GM18511 (cell line): Measurements from ENCODE around the gene ZNF273.

Source experiments
- ATAC-seq: cut with Tn5 transposase; IDR thresholded peaks from one replicate; pipeline ENCODE4 v1.9.1; 2021; ENCODE audit warnings: mild to moderate bottlenecking, moderate library complexity; ENCODE audit not compliant: unreplicated experiment

The ZNF273 gene

DNA sequence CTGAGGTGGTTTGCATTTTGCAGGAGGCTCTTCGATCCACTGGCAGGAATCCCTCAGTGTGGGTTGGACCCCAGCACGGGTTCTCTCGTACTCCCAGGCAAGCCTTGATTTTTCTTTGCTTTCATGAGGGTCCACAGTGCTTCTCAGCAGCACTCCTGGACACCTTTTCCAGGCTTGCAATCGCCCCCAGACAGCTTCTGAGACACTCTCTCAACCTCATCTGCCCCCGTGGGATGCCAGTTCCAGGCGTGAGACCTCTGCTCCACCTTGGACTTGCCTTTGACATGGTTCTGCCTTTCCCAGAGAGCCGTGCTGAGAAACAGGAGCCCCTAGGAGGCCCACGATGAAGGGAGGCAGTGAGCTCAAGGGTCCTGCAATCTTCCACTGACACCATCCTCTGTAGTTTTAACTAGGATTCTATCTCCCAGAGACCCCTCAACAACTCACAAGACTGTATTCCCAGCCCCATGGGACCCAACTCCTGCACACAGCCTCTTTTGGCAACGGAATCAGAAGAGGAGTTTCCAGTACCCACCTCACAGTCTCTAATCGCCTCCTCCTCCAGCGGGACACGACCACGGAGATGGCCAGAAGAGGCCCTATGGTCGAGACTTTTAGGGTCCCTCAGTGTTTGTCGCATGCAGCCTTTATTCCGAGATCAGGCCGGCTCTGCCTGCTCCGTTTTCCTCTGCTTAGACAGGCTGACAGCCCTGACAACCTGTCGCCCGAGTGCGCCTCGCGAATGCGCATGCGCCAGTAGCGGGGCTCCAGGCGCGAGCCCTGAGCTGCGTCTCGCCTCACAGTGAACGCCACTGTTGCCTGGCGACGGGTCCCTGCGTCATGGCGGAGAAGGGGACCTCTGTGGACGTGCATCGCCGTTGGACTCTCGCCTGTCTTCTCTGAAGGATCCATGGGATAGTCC lies 26.0 kb upstream of the ZNF273 start:
- no peak for ATAC-seq

DNA sequence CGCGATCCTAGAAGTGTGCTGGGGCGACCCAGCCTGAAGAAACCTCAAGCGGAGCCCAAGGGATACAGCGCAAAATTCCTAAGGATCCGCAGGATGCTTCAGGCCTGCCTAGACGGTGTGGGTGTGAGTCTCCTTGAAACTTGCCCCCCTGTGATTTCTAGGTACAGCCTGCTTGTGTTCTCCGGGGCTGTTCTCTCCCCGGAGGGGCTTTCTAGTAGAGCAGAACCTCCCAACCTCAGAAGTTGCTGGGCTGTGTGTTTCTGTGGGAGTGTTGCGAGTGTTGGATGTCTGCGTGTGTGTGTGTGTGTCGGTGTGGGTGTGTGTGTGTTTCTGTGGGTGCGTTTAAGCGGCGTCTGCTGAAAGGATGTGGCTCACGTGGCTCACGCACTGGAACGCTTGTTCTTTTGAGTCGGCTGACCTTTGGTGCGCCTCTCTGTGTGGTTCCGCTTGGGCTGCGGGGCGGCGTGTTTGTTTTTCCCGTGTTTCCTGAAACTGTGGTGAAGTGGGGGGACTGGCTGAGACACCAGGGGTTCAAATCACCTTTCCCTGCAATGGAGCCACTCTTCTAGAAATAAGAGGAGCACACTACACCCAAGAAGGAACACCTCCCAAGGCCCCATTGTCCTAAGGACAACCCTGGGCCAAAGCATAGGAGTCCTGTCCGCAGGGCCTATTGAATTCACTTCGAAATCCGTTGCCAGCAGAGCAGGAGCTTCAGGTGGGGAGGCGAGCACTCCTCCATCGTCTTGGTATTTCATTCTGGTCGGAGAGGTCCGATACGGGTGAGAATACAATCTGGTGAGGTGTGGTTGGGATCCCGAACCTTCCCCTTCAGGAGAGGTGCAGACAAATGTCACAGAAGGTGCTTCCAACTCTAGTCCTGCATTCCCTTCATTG lies 25.1 kb upstream of the ZNF273 start:
- ATAC-seq: no peak

DNA sequence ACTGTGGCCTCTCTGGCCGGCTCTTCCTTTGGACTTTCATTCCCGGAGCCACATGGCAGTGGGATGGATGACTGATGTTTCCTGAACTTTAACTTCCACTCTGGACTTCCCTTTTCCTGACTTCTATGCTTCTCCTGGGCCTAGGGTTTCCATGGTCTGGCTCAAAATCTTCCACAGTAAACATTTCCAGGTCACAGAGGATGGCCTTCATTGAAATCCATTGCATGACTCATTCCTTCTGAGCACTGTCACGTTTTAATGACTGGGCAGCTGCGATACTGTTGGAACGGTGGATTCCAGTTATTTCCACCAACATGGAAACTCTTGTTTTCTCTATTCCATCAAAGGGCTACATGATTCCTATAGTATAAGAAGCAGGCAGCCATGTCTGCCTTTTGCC lies 24.4 kb upstream of the ZNF273 start:
- ATAC-seq: no peak

GRCh38 chr7:64879086-64879730 lies 23.9 kb upstream of the ZNF273 start:
- no peak for ATAC-seq

GRCh38 chr7:64879800-64880199 lies 23.3 kb upstream of the ZNF273 start:
- no peak for ATAC-seq

- ATAC-seq: no peak
Measured at GRCh38 chr7:64880322-64881297, 22.5 kb upstream of the ZNF273 start.

GRCh38 chr7:64881461-64882287 lies 21.4 kb upstream of the ZNF273 start:
- no peak for ATAC-seq

DNA sequence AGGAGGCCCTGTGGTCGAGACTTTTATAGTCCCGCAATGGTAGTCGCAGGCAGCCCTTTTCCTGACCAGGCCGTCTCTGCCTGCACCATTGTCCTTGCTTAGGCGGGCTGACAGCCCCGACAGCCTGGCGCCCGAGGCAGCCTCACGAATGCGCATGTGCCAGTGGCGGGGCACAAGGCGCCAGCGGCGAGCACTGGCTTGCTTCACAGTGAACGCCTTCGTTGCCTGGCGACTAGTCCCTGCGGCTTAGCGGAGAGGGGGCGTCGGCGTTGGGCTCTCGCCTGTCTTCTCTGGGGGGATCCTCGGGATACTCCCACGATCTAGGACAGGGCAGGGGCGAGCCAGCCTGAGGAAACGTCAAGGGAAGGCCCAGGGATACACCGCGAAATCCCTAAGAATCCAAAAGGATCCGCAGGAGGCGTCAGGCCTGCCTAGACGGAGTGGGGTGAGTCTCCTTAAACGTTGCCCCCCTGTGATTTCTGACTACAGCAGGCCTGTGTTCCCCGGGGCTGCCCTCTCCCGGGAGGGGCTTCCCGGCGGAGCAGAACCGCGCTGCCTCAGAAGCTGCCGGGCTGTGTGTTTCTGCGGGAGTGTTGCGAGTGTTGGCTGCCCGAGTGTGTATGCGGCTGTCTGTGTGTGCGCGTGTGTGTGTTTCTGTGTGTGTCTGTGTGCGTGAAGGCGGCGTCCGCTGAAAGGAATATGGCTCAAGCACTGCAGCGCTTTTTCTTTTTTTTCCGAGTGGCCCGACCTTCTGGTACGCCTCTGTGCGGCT lies 20.5 kb upstream of the ZNF273 start:
- ATAC-seq: no peak

GRCh38 chr7:64883113-64883905 lies 19.8 kb upstream of the ZNF273 start:
- ATAC-seq: no peak

DNA sequence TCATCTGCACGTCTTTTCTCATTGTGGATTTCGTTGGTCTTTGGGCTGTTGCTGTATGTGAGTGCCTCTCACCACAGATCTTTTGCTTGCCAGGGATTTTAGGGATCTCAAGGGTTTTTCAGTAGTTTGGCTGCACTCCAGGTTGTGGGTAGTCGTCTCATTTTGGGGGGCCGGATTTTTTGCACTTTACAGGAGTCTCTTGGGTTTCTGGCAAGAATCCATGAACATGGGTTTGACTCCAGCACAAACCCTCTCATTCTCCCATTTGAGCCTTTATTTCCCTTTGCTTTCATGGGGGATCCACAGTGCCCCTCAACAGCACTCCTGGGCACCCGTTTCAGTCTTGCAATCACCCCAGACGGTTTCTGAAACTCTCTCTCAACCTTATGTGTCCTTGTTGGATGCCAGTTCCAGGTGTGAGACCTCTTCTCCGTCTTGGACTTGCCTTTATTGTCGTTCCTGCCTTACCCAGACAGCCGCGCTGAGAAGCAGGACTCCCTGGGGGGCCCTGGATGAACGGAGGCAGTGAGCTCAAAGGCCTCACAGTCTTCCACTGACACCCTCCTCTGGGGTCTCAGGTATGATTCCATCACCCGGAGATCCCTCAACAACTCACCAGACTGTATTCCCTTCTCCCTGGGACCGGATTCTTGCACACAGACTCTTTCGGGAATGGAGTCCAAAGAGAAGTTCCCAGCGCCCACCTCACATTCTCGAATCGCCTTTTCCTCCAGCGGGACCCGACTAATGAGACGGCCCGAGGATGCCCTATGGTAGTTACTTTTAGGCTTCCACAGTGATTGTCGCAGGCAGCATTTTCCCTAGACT lies 18.8 kb upstream of the ZNF273 start:
- no peak for ATAC-seq

GRCh38 chr7:64884913-64885370 lies 18.1 kb upstream of the ZNF273 start:
- no peak for ATAC-seq

- ATAC-seq: no peak
Measured at GRCh38 chr7:64885520-64886240, 17.4 kb upstream of the ZNF273 start.

GRCh38 chr7:64886956-64887545 lies 16.0 kb upstream of the ZNF273 start:
- no peak for ATAC-seq

DNA sequence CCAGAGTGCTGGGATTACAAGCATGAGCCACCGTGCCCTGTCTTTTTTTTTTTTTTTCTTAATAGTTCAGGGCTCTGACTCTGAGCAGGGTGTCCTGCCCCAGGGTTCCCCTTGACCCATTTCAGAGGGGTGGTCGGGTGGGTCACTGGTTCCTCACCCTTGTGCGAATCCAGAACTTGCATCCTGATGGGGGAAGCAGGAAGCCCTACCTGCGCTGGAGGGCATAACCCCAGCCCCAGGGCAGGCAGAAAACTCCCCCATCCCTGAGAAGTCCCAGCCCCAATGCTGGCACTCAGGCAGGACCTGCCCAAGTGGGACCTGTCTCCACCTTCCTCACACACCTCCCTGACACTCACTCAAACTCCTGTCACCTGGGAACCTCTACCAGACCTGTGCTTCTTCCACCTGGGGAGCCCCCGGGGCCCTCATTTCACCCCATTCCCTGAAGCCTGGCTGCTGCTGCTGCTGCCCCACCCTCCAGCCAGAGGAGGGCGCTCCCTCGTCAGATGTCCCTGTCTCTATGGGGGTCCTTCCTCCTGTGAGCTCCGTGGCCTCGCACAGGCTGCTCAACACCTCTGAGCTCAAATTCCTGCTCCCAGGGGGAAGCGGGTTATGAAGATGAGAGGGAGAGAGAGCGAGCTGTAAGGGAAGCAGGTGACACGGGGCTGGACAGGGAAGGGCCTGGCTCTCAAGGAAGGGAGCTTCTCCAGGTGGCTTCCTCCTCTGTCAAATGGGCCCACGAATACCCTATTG lies 15.1 kb upstream of the ZNF273 start:
- no peak for ATAC-seq

GRCh38 chr7:64888561-64888900 lies 14.5 kb upstream of the ZNF273 start:
- no peak for ATAC-seq
